ENCODE data around the gene CLEC18C.
"Not testable (repeated sequence)": the region's sequence is repeated elsewhere in the genome, so short reads cannot be mapped to it uniquely, and the experiment has no call there.

CLEC18C gene

DNA sequence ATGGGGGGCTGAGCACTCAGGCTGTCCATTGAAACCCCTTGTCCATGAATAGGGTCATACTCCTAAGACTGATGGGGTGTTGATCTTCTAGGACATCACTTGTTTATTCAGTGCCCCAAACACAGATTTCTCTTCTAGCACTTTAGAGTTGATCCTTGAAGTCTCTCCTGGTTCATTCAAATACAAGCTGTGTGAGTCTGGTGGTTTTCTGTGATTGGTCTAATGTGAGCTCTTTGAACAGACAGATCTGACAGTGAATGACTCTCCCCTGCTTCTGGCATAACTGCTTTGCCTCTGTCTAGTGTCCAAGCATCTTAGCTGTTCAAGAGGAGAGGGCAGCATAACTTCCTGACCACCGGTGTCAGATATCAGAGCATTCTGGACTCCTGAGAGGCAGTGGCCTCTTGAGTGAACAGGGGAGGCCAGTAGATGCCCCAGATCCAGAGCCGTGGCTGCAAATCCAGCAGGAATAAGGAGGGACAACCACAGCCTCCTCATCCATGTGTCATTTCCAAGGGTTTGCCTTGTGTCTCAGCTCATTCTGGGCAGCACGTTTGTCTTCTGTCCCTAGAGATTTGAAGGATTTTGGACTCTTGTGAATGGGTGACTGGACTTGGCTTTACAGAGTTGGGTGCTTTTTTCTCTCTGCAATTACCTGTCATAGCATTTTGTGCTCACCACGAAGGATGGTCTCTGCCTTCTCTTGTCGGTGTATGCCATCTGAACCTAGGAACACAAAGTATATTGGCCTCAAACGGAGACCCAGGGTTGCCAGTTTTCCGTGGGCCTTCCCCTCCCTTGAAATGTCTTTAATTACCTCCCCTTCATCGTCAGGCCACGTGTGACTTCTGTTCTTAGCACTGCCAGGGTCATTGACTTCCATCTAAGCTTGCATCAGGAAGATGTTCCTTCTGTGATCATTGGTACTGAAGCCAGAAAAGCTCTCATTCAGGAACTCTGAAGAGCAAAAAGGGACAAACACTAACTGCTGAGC is 13.9 kb upstream of the CLEC18C start:
- DNase-seq (ENCODE audit: low spot score) = peak; percentile 53

DNA sequence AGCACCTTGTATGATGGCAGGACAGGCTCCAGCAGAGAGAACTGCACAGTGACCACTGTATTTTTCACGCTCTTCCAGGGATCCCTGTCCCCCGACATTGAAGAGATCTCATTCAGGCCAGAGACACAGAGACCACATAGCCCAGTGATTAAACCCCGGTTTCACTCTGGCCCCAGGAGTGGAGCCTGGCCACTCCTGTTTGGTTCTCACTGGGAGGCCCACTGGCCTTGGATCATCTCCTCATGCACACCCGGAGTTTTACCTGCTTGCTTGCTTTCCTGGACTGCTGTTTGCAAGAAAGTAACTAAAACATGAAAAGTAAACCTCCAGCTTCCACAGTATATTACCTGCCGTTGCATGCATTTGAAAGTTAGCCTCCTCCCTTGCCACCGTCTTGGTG is 13.2 kb upstream of the CLEC18C start:
- DNase-seq (ENCODE audit: low spot score) = peak; percentile 16

DNA sequence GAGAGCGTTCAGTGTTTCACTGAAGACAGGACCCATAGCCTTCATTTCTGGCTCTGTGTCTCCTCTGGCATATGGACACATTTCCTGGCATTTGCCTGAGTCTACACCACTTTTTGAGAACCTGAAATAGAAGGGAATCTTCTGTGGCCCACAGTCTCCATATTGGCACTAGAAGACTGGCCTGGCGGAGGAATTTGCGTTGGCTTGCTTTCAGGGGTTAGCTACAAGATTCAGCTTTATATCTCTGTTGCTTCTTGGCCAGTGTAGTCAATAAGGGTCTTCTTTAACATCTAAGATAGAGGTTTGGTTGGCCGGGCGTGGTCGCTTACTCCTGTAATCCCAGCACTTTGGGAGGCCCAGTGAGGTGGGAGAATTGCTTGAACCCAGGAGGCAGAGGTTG is 12.8 kb upstream of the CLEC18C start:
- no peak for DNase-seq (ENCODE audit: low spot score)

DNA sequence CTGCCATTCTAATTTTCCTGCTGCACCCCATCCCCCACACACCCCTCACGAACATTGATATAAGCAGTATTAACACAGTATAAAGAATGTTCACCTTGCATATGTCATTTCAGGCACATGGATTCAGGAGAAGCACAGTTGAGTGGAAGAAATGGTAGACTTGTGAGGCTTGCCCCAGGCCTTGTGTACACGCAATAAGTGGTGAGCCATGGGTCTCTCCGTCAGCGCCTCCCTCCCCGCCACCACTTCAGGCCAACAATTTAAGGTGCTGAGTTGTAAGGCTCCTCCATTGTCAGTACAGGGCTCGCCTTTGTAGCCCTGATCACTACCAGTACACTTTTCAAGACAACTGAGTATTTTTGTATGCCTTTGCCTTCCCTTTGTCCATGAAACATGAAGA is 12.2 kb upstream of the CLEC18C start:
- peak; percentile 16 for DNase-seq (ENCODE audit: low spot score)

DNA sequence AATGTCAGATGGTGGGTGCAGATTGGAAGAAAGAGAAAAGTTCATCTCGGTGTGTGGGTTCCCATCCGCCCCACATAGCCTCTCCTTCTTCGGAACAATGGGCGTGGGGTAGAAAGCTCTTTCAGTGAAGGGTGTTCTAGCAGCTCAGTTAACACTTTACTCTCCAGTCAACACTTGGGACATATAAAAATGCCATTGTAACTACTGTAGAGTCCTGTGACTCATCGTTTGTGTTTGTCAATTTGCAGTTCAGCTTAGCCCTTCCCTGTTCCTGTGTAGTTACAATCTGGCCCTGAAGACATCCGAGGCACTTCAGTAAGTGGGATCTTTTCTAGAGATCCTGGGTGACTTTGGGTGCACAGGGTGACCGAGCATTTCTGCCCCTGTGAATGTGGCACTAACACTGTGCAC is 11.5 kb upstream of the CLEC18C start:
- DNase-seq (ENCODE audit: low spot score) = peak; percentile 91

DNA sequence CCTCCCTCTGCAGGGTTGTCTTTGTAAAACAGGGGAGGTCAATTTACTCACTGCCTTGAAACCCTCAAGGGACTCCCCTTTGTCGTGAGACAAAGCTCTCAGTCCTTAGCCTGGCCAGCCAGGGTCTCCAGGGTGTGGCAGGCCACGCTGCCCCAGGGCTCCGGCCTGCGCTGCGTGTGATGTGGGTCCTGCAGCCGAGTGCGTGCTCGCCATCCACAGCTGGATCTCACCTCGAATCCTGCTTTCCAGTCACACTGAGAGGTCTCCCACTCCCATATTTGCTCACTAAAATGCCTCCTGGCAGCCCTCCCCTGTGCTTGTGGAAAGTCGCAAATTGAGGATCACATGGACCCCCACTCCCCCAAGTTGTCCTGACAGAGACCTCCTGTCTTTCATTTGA is 10.0 kb upstream of the CLEC18C start:
- no peak for DNase-seq (ENCODE audit: low spot score)

DNA sequence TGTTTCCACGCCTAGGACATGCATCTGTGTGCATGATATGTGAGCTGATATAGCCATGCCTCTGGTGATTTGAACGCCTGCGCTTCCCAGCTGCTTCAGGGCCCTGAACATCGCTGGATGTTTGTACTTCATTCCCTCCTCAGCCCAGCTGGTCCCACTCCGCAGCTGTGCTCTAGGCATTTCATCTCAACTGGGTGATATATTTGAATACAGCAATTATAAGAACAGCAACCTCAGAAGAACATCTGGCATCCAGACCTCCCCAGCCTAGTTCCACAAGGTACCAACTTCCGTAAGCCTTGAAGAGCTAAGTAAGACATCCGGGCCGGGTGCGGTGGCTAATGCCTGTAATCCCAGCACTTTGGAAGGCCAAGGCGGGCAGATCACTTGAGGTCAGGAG is 6.9 kb upstream of the CLEC18C start:
- DNase-seq (ENCODE audit: low spot score) = not testable (repeated sequence)

DNA sequence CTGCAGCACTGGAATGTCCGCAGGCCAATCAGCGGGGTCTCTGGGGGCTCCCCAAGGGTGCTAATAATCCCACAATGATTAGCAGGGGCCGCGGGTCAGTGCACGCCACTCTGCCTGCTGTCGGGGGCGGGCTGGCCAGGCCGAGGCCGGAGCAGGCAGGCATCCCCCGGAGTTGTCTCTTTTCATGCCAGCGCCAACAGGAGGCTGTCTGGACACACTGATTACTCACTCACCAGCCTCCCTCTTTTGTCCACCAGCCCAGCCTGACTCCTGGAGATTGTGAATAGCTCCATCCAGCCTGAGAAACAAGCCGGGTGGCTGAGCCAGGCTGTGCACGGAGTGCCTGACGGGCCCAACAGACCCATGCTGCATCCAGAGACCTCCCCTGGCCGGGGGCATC is 329 bp downstream of the CLEC18C start:
- not testable (repeated sequence) for DNase-seq (ENCODE audit: low spot score)

DNA sequence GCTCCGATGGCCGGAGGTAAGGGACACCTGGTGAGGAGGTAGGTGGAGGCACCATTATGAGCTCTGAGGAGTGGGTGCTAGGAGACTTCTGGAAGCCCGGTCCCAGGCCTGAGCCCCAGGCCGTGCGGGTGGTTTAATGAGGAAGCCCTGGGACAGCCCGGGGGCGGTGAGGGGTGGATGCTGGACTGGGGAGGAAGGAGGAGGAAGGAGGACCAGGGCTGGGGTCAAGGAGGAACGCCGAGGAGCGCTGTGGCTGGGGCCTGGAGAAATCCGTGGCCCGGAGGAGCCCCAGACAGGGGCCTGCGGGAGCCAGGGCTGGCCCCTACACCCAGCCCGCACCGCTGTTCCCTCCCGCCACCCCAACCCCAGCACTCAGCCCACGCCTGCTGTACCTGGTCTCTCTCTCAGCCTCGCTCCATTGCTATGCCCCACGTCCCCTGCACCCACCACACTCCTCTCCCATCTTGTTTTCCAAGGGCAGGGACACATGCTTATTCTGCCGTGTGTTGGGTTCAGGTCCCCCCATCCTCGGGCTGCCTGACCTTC is 873 bp downstream of the CLEC18C start:
- not testable (repeated sequence) for DNase-seq (ENCODE audit: low spot score)

DNA sequence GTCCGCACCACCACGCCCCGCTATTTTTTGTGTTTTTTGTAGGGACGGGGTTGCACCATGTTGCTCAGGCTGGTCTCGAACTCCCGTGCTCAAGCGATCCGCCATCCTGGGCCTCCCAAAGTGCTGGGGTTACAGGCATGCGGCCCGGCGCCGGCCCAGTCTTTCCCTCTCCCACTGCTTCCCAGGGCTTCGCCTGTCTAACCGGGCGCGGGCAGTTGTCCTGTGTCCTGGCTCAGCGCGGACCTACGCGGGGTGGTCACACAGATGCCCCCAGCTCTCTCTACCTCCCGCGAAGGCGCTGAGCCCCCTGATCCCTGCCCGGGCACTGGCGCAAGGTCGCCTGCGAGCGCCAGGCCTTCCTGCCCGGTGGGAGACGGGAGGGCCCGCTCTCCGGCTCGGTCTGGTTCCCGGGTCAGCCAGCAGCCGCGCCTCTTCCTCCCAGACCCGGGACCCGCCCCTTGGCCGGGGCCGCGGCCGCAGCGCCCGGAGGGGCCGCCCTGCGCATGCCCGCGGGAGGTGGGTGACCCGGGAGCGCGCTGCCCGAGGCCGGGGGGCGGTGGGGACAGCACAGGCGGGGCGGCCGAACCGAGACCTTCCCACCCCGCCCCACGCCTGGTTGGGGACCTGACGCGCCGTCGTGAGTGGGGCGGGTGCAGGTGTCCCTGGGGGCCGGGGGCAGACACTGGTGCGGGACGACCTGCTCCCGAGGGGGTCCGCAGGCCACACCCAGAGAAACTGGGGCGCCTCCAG is 14.4 kb downstream of the CLEC18C start:
- not testable (repeated sequence) for DNase-seq (ENCODE audit: low spot score)

DNA sequence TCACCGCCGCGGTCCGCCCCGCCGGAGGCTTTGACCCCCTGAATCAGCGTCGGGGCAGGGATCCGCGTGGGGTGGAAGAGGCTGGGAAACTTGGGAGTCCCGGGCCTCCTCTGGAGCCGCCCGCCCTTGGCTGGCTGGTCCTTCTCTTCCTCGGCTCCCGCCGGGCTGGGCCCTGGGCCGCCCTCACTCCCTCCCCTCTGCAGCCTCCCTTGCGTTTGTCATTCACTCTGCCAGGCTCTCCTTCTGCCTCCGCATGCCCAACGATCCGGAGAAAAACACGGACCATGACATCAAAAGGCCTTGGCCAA is 15.0 kb downstream of the CLEC18C start:
- DNase-seq (ENCODE audit: low spot score) = not testable (repeated sequence)

DNA sequence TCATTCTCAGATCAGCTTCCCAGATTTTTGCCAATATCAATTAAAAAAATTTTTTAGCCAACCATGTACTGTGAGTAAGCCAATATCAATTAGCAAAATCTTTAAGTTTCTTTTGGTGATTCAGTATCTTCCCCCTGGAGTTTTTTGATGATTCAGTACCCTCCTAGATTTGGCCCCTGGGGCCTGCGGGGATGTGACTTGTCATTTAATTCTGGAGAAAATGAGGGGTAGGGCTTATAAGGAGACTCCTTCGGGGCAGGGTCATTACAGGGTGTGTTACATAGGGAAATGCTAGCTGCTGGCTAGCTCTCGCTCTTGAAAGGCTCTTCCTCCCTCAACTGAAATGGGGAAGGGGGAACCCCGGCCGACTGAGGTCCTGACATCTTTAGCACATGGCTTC is 17.0 kb downstream of the CLEC18C start:
- DNase-seq (ENCODE audit: low spot score) = not testable (repeated sequence)

DNA sequence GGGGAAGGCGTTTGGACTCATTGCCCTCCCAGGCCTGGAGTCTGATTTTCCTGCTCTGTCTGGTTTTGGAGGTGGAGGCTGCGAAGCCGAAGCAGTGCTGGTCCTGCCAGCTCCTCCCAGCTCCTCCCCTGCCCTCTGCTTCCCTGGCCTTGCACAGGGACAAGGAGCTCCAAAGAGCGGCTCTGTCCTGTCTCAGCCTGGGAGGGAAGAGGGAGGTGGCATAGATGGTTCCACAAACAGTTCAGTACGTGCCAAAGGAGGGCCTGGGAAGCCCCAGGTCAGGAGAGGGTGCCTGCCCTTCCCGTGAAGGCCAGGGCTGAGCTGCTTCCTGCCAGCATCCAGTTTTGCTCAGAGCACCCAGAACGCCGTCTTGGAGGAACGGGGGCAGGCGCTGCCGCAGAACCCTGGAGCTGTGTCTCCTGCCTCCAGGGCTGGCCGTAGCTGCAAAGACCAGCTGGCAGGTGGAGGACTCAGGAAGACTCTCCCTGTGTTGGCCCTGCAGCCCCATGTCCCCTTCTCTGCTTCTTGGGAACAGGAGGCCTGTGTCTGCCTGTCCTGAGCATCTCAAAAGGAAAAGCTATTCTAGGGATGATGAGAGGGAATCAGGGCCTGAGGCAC is 23.2 kb downstream of the CLEC18C start:
- DNase-seq (ENCODE audit: low spot score) = not testable (repeated sequence)

DNA sequence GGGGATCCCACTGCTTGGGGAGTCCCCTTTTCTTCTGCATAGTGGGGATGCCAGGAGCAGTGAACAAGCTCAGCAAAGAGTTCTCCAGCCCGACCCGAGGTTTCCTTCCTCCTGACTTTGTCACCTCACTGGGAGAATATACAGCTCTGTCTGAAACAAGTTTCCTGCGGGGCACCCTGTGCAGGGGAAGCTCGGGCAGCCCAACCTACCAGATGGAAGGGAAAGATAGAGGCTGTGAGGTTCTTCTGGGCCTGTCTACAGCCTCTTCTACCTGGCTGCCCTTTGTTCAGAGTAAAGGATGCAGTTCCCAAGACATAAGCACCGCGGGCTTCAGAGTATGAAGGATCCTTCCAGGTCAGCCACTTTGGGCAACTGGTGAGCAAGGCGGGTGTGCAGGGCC is 24.0 kb downstream of the CLEC18C start:
- peak; percentile 6 for DNase-seq (ENCODE audit: low spot score)

DNA sequence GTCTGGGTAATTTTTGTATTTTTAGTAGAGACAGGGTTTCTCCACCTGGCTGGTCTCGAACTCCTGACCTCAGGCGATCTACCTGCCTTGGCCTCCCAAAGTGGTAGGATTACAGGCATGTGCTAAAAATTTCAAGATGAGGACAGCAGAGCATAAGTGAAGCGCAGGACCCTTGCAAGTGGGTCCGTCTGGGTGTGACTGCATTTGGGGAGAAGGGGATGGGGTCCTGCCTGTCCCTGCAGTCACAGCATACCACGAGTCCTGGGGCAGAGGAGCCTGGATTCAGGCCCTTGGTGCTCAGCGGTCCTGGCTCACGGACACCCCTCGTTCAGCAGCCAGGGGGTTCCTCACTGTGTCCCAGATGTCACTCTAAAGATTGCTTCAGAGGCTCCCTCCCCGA is 24.6 kb downstream of the CLEC18C start:
- DNase-seq (ENCODE audit: low spot score) = not testable (repeated sequence)

DNA sequence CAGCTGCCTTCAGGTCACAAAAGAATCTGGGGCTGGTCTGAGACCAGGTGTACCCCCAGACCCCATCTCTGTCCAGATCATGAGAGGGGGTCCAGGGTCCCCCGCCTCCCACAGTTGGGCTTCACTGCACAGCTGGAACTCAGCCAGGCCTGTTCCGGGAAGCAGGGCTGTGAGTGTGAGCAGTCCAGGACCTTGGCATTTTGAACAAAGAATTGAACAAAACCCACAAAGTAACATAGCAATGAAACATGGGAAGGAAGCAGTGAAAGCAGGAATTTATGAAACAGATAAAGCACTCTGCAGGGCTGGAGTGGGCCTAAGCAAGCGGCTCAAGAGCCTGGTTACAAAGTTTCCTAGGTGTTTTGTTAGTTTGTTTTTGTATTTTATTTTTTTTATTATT is 25.1 kb downstream of the CLEC18C start:
- peak; percentile 10 for DNase-seq (ENCODE audit: low spot score)

DNA sequence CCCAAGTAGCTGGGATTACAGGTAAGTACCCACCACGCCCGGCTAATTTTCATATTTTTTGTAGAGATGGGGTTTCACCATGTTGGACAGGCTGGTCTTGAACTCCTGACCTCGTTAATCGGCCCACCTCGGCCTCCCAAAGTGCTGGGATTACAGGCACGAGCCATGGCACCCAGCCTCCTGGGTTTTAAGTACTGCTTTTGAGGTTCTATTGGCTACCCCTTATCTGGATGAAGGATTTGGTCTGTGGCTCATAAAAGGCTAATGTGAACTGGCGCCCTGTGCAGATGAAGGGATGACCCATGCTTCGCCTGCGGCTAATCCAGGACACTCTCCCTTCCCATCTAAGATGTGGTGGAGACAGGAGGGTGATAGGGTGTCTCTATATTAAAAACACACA is 25.6 kb downstream of the CLEC18C start:
- DNase-seq (ENCODE audit: low spot score) = not testable (repeated sequence)

DNA sequence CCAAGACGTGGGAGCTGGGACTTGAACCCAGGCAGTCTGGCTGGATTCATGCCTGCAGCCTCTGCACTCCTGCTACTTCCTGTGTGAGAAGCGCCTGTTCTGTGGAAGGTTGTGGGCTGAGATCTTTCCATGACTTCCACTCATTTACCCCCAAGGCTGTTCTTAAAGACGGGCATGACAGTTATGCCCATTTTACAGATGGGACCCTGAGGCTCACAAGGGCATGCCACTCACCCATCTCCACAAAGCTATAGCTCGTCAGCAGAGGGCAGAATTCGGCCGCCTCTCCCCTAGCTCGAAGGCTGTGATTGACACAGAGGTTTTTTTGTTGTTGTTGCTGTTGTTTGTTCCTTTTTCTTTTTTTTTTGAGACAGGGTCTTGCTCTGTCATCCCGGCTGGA is 26.5 kb downstream of the CLEC18C start:
- DNase-seq (ENCODE audit: low spot score) = not testable (repeated sequence)

DNA sequence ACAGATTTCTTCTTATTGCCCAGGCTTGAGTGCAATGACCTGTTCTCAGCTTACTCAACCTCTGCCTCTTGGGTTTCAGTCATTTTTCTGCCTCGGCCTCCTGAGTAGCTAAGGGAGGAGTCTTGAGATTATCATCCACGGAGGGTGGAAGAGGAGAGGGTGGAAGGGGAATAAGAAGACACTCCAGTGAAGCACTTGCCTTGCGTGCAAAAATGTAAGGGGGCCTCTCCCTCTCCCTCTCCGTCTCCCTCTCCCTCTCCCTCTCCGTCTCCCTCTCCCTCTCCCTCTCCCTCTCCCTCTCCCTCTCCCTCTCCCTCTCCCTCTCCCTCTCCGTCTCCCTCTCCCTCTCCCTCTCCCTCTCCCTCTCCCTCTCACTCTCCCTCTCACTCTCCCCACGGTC is 29.9 kb downstream of the CLEC18C start:
- not testable (repeated sequence) for DNase-seq (ENCODE audit: low spot score)

DNA sequence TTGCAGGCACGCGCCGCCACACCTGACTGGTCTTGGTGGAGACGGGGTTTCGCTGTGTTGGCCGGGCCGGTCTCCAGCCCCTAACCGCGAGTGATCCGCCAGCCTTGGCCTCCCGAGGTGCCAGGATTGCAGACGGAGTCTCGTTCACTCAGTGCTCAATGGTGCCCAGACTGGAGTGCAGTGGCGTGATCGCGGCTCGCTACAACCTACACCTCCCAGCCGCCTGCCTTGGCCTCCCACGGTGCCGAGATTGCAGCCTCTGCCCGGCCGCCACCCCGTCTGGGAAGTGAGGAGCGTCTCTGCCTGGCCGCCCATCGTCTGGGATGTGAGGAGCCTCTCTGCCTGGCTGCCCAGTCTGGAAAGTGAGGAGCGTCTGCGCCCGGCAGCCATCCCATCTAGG is 30.4 kb downstream of the CLEC18C start:
- not testable (repeated sequence) for DNase-seq (ENCODE audit: low spot score)

DNA sequence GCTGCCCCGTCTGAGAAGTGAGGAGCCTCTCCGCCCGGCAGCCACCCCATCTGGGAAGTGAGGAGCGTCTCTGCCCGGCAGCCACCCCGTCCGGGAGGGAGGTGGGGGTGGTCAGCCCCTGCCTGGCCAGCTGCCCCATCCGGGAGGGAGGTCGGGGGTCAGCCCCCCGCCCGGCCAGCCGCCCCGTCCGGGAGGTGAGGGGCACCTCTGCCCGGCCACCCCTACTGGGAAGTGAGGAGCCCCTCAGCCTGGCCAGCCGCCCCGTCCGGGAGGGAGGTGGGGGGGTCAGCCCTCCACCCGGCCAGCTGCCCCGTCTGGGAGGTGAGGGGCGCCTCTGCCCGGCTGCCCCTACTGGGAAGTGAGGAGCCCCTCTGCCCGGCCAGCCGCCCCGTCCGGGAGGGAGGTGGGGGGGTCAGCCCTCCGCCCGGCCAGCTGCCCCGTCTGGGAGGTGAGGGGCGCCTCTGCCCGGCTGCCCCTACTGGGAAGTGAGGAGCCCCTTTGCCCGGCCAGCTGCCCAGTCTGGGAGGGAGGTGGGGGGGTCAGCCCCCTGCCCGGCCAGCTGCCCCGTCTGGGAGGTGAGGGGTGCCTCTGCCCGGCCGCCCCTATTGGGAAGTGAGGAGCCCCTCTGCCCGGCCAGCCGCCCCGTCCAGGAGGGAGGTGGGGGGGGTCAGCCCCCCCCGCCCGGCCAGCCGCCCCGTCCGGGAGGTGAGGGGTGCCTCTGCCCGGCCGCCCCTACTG is 31.2 kb downstream of the CLEC18C start:
- not testable (repeated sequence) for DNase-seq (ENCODE audit: low spot score)

DNA sequence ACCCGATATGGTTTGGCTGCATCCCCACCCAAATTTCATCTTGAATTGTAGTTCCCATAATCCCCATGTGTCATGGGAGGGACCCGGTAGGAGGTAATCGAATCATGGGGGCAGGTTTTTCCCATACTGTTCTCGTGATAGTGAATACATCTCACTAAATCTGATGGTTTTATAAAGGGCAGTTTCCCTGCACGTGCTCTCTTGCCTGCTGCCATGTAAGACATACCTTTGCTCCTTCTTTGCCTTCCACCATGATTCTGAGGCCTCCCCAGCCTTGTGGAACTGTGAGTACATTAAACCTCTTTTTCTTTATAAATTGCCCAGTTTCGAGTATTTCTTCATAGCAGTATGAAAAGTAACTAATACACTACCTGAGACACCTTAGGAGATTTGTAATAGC is 32.8 kb downstream of the CLEC18C start:
- DNase-seq (ENCODE audit: low spot score) = not testable (repeated sequence)

Data from AG20443 (cell line).